ENCODE results near the gene CUEDC2.

CUEDC2 gene

DNA sequence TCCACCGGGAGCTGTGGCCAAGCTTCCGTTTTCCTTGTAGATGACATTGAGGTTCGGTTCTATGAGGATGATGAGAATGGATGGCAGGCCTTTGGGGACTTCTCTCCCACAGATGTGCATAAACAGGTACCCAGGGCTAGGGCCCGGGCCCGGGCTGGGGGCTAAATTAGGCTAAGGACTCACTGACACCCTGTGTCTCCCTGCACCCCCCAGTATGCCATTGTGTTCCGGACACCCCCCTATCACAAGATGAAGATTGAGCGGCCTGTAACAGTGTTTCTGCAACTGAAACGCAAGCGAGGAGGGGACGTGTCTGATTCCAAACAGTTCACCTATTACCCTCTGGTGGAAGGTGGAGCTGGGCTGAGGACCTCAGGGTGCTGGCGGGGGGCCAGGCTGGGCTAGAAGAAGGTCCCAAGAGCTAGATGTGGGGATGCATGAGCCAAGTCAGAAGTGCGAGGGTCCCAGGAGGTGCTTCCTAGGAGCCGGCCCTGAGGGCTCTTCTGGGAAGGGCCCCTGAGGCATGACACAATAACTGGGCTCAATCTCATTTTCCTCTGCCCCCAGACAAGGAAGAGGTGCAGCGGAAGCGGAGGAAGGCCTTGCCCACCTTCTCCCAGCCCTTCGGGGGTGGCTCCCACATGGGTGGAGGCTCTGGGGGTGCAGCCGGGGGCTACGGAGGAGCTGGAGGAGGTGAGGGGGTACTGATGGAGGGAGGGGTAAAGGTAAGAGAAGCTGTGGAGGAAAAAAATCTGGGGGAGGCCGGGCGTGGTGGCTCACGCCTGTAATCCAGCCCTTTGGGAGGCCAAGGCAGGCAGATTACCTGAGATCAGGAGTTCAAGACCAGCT is 34.0 kb downstream of the CUEDC2 start:
- no peak for DNase-seq (ENCODE audit: low spot score)
- FAIRE-seq, result no peak

DNA sequence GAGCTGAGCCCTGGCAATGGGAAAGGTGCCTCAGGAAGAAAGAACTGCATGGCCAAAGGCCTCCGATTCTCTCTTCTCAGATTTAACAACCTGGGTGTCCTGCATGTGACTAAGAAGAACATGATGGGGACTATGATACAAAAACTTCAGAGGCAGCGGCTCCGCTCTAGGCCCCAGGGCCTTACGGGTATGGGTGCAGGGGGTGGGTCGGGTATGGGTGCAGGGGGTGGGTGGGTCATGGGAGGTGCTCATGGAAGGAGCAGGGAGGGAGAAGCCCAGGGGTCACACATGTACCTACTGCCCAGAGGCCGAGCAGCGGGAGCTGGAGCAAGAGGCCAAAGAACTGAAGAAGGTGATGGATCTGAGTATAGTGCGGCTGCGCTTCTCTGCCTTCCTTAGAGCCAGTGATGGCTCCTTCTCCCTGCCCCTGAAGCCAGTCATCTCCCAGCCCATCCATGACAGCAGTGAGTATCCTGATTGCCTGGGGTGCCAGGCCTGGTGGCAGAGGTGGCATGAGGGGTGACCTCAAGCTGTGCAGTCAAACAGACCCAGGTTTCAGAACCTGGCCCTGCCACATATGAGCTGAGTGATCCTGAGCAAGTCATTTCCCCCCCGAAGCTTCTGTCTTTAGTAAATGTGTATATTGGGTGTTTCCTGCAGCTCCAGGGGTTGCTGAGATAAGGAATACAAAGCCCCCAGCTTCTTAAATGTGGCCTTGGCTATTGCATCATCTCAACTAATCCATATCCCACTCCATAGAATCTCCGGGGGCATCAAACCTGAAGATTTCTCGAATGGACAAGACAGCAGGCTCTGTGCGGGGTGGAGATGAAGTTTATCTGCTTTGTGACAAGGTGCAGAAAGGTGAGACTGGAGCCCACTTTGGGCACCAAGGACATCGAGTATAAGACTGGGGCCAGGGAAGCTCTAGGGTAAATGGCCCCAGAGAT is 34.9 kb downstream of the CUEDC2 start:
- DNase-seq (ENCODE audit: low spot score) (no peak), FAIRE-seq (no peak)

DNA sequence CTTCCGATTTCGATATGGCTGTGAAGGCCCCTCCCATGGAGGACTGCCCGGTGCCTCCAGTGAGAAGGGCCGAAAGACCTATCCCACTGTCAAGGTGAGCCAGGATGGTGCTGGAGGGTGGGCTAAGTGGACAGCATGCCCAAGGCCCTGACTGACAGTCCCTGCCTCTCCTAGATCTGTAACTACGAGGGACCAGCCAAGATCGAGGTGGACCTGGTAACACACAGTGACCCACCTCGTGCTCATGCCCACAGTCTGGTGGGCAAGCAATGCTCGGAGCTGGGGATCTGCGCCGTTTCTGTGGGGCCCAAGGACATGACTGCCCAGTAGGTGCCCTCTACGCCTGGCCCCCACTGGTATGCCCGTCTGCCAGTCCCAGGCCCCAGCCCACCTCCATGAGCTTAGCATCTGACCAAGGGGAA is 35.6 kb downstream of the CUEDC2 start:
- no peak for FAIRE-seq
- no peak for DNase-seq (ENCODE audit: low spot score)

DNA sequence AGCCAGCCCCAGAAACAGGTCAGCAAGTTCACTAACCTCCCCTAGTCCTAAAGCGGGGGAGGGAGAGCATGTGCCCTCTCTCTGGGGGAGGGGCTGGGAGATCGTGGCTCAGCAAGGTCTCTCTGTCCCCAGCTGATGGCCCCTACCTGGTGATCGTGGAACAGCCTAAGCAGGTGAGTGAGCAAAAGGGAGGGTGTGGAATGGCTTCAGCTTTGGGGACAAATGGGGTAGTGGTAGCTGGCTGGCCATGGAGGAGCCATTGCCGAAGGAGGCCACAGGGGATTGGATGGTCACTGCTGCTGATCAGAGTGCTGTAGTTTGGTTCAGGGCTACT is 36.1 kb downstream of the CUEDC2 start:
- DNase-seq (ENCODE audit: low spot score) (no peak), FAIRE-seq (no peak)

DNA sequence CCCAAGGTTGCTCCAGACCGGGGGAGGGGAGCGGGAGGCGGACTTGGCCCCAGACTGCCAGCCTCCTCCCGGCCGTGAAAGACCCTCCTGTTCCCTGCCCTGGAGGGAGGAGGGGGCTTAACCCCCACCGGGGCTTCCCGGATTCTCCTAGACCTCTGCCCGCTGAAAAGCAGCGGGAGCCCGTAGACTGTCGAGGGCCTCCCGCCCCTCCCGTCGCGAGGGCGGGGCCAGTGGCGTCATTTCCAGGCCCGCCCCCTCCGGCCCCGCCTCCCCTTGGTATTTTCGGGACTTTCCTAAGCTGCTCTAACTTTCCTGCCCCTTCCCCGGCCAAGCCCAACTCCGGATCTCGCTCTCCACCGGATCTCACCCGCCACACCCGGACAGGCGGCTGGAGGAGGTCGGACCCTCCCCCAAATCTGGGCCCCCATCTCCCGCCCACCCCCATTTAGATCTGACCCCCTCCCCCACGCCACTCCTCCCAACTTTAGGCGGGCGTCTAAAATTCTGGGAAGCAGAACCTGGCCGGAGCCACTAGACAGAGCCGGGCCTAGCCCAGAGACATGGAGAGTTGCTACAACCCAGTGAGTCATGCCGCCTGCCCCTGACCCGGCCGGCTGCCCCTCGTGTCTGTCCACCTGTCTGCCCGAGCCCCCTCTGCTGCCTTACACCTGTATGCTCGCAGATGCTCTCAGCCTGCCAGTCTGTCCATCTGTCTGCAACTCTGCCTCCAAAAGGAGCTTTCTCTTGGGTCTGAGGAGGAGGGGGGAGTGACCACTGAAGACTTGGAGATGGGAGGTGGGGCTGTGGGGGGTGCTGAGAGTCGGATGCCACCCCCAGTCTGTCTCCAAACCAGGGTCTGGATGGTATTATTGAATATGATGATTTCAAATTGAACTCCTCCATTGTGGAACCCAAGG is 36.7 kb downstream of the CUEDC2 start, which contains the start of gene NFKB2:
NFKB2 (plus strand) TSS at position 306 of the 917 bp plus-strand sequence; CDS start at position 561, 255 bp downstream.
- no peak for FAIRE-seq
- peak; percentile 90 for DNase-seq (ENCODE audit: low spot score)

DNA sequence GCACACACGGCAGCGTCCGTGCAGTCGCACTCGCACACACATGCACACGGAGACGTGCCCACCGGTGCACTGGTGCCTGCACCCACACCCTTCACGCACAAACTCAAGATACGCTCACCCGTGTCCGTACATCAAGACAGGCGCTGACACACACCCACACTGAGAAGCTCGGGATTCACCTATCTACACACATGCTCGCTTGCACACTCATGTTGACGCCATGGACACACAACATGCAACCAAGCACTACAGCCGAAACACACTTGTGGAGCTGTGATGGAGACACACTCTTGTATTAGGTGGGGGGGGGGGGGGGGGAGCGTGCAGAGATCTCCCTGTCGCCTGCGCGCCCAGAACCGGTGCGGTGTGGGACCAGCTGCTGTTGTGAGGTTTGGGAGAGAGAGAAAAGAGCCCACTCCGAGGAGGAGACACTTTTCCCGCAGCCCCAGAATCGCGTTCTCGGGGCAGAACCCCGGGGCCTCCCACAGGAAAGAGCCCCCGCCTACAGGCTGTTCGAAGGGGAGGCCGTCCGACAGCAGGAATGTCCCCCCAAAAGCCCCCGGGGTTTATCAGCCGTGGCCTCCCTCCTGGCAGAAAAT is 37.5 kb downstream of the CUEDC2 start:
- FAIRE-seq (no peak), DNase-seq (ENCODE audit: low spot score) (peak; percentile 37)

DNA sequence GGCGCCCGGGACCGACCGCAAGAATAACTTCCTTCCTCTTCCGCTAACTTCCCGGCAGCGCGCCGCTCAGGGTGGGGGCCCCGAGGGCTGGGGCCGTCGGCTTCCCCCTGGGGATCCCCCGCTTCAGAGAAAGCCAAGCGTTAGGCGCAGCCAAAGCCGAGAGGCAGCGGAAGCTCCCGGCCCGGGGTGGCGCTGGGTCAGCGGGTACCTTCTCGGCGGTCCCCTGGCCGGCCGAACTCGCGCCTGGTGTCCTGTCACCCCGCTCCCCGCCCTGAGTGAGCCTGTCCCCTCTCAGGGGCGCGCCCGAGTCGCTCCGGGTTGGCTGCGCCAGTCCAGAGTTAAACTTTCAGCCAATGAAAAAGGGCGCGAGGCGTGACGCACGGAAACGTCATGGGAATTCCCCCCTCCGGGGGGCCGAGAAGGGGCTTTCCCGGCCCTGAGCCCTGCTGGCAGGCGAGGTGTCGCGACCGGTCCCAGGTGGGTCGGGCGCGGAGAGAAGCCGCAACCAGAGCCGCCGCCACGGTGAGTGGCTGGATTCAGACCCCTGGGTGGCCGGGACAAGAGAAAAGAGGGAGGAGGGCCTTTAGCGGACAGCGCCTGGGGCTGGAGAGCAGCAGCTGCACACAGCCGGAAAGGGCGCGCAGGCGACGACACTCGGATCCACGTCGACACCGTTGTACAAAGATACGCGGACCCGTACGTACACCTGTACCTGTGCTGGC is 38.1 kb downstream of the CUEDC2 start:
- FAIRE-seq, result no peak
- DNase-seq (ENCODE audit: low spot score), result peak; percentile 93

DNA sequence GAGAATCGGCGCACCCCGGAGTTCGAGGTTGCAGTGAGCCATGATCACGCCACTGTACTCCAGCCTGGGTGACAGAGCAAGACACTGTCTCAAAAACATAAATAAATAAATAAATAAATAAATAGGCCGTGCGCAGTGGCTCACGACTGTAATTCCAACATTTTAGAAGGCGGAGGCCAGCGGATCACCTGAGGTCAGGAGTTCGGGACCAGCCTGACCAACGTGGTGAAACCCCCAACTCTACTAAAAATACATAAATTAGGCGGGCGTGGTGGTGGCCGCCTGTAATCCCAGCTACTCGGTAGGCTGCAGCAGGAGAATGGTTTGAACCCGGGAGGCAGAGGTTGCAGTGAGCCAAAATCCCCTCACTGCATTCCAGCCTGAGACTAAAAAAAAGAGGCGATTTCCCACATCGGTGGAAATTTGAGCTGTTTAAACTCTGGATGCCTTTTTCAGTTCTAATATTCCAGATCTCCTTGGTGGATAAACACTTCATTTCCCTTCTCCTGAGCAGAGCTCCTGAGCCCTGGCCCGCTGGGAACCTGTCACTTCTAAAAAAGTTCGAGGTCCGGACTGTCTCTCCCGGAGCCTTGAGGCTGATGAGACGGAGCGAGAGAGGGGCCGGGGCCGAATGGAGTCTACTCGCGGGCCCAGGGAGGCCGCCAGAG is 38.8 kb downstream of the CUEDC2 start:
- FAIRE-seq (no peak), DNase-seq (ENCODE audit: low spot score) (no peak)

DNA sequence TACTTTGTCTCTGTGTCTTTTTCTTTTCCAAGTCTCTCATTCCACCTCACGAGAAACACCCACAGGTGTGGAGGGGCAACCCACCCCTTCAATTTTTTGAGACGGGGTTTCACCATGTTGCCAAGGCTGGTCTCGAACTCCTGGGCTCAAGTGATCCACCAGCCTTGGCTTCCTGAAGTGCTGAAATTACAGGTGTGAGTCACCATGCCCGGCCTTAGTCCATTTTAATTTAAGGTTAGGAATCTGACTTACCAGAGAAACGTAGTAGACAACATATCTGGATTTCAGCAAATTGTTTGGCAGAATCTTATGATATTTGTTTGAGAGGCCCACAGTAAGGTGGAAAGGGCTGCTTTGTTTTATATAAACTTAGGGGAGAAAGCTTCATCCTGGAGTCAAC is 40.1 kb downstream of the CUEDC2 start:
- no peak for FAIRE-seq
- DNase-seq (ENCODE audit: low spot score), result no peak

DNA sequence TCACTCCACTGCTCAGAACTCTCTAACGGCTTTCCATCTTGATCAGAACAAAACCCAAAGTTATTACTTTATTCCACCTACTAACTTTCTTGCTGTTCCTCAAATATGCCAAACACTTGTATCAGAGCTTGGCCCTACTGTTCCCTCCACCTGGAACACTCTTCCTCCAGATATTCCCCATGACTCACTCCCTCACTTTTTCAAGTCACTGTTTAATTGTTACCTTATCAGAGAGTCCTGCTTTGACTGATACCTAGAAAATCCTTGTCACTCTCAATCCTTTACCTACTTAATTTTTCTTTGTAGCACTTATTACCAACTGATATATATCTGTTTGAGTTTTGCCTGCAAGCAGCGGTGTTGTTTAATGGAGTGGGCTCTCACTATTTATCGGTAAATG is 42.5 kb downstream of the CUEDC2 start:
- FAIRE-seq (no peak), DNase-seq (ENCODE audit: low spot score) (no peak)

DNA sequence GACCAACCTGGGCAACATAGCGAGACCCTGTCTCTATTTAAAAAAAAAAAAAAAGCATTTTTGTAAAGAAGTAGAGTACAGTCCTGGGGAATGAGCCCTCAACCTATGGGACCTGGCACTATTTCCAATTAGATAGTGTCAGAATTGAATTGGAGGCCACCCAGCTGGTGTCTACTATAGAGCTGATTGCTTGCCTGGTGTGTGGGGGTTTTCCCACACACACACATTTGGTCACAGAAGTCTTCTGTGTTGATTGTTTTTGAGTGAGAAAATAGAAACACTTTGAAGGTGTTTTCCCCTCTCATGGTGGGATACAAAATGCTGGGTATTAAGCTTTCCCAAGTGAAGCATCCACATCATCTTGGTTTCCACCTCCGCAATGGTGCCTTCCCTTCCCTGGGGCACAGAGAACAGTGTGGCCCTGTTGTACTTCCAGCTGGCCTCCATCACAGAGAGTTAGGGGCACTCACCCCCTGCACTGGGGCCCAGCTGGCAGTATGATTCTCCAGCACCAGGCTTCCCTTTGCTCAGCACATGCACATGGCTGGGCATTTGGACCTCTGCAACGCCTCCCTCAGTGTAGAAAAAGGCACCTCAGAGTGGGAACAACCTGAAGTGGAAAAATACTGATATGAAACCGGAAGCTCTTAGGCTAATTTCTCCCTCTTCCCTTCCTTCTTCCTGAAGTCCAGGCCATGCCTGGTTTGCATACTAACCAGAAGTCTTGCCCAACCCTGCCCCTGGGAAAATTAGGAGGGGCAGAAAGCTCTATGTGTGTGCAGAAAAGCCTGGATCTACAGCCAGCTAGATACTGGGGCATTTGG is 47.6 kb downstream of the CUEDC2 start:
- FAIRE-seq (no peak), DNase-seq (ENCODE audit: low spot score) (no peak)

DNA sequence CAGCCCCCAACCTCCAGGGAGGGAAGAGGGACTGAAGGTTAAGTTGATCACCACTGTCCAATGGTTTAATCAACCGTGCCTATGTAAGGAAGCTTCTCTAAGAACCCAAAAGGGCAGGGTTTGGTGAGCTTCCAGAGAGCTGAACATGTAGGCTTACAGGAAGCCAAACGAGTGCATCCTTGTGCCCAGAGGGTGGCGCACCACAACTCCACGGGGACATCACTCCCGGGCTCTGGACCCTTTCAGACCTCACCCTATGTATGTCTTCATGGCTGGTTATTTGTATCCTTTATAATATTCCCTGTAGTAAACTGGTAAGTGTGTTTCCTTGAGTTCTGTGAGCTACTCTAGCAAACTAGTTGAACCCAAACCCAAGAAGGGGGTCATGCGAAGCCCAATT is 48.3 kb downstream of the CUEDC2 start:
- no peak for FAIRE-seq
- DNase-seq (ENCODE audit: low spot score), result no peak

DNA sequence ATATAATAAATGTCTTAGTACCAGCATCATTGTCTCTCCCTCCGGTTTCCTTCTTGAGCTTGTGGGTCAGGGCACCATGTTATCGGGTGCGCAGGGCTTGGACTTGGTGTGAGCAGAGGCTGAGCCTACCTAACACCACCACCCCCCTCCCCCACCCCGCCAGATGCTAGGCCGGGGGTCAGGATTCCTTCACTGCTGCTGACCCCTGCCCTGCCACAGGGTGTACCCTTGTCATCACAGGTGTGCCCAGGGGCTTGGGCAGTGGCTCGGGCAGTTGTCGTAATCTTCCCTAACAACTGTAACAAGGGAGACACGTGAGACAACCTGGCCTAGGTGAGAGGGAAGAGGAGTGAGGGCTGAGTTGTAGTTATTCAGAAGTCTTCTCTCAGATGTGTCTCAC is 49.5 kb downstream of the CUEDC2 start:
- DNase-seq (ENCODE audit: low spot score), result no peak
- no peak for FAIRE-seq

DNA sequence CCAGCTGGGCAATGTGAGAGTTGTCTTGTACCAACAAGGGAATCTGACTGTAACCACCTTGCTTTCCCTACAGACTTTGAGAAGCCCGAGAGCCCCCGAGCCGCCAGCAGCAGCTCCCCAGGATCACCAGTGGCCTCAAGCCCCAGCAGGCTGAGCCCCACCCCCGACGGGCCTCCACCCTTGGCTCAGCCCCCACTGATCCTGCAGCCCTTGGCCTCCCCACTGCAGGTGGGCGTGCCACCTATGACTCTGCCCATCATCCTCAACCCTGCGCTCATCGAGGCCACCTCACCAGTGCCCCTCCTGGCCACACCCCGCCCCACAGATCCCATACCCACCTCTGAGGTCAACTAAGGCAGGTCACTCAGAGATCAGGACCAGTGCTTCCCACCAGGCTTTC is 50.4 kb downstream of the CUEDC2 start:
- no peak for FAIRE-seq
- DNase-seq (ENCODE audit: low spot score), result no peak

DNA sequence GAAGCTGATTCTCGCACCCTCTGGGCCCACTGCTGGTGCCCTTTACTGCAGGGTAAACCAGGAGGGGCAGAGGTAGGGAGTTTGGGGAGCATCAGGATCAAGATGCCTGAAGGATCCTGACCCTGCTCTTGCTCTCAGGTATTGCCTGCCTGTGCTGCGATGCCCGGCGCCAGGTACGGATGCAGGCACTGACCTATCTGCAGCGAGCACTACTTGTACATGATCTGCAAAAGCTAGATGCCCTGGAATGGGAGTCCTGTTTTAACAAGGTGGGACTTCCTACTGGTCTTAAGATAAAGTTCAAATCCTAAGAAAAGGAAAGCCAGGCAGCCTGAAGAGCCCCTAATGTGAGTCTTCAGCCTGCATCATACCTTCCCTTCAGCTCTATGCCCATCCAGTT is 53.0 kb downstream of the CUEDC2 start:
- no peak for DNase-seq (ENCODE audit: low spot score)
- FAIRE-seq, result no peak

DNA sequence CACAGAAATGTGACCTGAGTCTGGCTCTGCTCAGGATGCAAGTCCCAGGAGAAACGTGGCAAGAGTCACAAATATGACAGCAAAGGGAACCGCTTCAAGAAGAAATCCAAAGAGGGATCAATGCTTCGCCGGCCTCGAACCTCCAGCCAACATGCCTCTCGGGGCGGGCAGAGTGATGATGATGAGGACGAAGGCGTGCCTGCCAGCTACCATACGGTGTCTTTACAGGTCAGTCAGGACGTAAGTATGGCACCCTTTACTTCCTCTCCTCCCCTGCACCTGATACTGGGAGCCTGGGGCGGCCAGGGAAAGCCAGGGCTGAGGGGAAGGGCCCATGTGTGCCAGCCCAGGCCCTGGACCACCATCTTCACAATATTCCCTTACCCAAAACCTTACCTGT is 55.5 kb downstream of the CUEDC2 start:
- FAIRE-seq (no peak), DNase-seq (ENCODE audit: low spot score) (no peak)

DNA sequence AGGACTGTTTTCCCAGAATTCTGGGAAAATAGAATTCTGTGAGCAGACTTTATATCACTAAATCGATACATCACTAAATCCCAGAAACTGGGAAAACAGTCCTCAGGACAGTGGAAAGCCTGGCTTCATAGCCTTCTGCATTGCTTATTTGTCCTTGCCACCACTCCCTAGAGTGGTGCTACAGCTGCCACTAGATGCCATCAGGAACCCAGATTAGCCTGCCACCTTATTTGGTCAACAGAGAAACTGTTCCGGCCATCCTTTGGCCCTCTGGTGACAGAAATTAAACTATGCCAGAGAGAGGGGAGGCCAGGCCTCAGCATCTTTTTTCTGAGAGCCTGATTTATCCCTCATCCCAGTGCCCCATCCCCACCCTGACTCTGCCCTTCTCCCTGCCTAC is 56.5 kb downstream of the CUEDC2 start:
- DNase-seq (ENCODE audit: low spot score) (no peak), FAIRE-seq (no peak)

DNA sequence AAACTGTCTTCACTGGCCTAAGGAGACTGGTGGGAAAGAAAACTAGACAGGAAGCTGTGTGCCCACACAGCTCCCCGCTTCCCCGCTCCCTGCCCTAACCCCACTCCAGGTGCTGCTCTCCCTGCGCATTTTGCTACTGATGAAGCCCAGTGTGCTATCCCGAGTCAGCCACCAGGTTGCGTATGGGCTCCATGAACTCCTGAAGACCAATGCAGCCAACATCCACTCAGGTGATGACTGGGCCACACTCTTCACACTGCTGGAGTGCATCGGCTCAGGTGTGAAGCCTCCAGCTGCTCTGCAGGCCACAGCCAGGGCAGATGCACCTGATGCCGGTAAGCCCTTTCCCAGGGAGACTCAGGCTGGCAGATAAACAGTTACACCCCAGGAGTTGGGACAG is 57.1 kb downstream of the CUEDC2 start:
- DNase-seq (ENCODE audit: low spot score) (no peak), FAIRE-seq (no peak)
